Left renal cortex interstitium (tissue), 4 donors: ENCODE data around the gene B3GNT4. TPM values are rescaled to one million over a fixed set of nuclear protein-coding genes. Genes with fewer than 3 reads are reported as not detected.
A peak's percentile ranks its signal among the peaks of the same experiment; 100 is the strongest.
"Not testable (repeated sequence)": the region's sequence is repeated elsewhere in the genome, so short reads cannot be mapped to it uniquely, and the experiment has no call there.

ENCODE experiments used
- DNase-seq, 4 donors: peaks; one replicate each; pipeline ENCODE4 v3.0.0-alpha.2; 2013; ENCODE audit warnings: low read depth in 4 of 4, low spot score in 2 of 4, missing footprints in 1 of 4
- polyA plus RNA-seq, 4 donors: library from polyadenylated mRNA; unstranded; fragments of 120-200 nt; gene quantifications; one replicate each; pipeline ENCODE4 v1.2.1, GENCODE V29; 2013; ENCODE audit not compliant: insufficient read length in 4 of 4

Gene B3GNT4
- 1 to 10 TPM; 2.6 to 5.2 (median 3.7) TPM for polyA plus RNA-seq

- DNase-seq: no peak
These were observed at the start of gene B3GNT4 for GRCh38 chr12:122203301-122204166. Gene B3GNT4 (plus strand): TSS chr12:122203709. CDS start chr12:122204619, 910 bp downstream.

GRCh38 chr12:122155705-122156104 is 47.8 kb upstream of the B3GNT4 start:
- no peak for DNase-seq

GRCh38 chr12:122158700-122159285 is 44.7 kb upstream of the B3GNT4 start:
- no peak for DNase-seq

DNA sequence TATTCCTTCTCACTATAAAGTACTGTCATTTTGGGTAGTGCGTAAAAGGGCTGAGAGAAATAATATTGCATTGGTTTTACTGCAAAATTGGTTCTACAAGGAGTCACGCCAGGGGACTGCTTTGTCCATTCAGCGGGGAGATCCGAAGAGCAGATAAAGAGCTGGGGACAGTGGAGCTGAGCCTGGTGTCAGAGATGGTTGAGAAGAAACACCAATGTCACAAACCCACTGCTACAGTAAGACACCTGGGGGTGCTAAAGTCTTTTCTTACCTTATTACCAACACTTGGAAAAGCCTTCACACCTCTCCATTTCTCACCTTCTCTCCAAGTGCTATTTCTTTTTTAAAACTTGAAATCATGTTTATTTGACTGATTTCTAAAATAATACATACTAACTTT is 43.6 kb upstream of the B3GNT4 start:
- DNase-seq: no peak

GRCh38 chr12:122160761-122161160 is 42.7 kb upstream of the B3GNT4 start:
- DNase-seq: no peak

GRCh38 chr12:122161682-122162081 is 41.8 kb upstream of the B3GNT4 start:
- no peak for DNase-seq

- no peak for DNase-seq
These were observed 40.5 kb upstream of the B3GNT4 start for GRCh38 chr12:122162976-122163375.

- no peak for DNase-seq
These were observed 36.8 kb upstream of the B3GNT4 start for GRCh38 chr12:122166422-122167349.

DNA sequence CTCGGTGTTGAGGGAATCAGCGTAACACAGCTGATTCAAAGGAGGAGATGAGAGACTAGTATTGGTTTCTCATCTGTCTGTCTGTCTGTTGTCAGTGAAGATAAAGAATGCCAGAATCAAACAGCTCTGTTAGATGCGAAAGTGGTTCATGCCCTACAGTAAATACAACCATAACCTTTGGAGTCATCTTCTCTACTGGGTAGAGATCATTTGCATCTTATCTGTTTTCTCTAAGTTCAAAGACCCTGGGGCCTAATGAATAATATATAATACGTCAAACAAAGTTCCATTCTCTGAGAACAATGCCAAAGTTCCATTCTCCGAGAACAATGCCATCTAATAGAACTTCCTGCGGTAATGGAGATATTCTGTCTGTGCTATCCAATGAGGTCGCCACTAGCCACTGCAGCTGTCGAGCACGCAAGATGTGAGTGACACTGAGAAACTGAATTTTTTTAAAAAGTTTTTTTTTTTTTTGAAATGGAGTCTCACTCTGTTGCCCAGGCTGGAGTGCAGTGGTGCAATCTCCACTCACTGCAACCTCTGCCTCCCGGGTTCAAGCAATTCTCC is 36.1 kb upstream of the B3GNT4 start:
- no peak for DNase-seq

DNA sequence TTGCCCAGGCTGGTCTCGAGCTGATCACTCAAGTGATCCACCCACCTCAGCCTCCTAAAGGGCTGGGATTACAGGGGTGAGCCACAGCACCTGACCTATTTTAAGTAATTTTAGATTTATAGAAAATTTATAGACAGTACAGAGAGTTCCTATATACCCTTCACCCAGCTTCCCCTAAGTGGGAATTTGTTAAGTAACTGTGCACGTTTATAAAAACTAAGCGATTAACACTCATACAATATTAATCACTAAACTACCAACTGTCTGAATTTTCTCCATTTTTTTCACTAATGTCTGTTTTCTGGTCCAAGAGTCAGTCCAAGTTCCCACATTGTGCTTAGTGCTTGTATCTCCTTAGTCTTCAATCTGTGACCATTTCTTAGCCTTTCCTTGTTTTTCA is 35.0 kb upstream of the B3GNT4 start:
- no peak for DNase-seq

DNA sequence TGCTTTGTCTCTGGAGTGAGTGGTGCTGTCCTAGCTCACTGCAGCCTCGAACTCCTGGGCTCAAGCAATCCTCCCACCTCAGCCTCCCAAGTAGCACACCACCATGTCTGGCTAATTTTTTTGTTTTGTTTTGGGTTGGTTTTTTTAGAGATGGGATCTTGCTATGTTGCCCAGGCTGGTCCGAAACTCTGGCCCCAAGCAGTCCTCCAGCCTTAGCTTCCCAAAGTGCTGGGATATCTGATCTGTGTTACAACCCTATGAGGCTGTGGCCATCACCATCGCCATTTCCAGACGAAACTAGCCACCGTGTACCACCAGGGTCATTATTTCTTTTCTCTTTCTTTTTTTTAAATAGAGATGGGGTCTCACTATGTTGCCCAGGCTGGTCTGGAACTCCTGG is 32.1 kb upstream of the B3GNT4 start:
- no peak for DNase-seq

DNA sequence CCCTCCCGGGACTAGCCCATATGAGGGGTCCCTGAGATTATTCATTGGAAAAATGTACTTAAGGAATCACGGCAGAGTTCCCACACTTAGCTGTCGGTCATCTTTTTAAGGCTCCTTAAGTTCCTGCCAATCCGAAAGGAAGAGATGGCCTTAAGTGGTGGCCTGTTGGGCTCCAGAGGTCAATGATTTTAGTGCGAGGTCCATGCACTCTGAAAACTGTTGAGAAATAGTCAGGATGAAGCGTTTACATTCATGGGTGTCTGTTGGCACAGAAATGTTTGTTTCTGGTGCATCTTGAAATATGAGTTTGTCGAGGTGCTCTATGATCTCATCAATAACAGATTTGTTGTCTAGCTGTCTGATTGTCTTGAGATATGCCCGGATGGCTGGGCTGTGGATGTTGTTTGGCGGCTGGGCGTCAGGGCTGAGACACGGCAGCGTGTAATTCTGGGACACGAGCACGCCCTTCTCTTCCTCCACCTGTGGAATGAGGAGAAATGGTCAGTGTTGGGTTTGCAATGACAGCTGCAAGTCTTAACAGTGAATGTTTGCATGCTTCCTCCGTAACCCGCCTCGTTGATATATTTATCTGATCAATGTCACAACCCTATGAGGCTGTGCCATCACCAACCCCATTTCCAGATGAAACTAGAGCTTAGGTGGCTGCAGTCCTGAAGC is 31.1 kb upstream of the B3GNT4 start:
- DNase-seq: no peak

DNA sequence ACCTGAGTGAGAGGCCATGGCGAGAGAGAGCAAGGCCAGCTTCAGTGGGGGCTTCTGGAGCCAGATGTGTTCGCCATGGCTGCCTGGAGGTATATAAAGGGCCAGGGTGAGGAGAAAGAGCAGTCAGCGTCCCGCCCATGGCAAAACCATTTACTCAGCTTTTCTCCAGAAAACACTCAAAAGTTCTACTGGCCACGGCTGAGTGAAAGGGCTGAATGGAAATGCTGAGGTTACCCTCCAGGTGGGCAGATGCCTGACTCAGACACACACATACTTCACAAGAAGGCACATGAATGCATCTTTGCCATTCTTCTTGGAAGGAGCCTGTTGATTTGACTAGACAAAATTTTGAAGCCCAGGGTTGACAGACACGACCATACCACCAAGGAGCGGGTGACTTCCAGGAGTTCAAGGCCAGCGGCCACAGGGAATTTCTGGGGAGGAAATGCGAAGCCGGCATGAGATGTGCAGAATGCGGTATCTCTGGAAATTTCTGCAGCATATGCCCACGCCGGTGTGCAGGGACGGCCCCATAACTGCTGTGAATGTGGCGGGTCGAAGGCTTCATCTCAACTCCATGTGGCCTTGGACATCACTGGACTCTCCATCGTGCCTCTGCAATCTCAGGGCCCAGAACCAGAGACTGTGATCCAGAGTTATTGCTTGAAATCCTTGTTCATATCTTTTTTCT is 29.2 kb upstream of the B3GNT4 start, which contains the start of gene IL31:
IL31 (minus strand) TSS at position 67 of the 691 bp plus-strand sequence; CDS start at position 18, 49 bp downstream.
- DNase-seq: no peak

DNA sequence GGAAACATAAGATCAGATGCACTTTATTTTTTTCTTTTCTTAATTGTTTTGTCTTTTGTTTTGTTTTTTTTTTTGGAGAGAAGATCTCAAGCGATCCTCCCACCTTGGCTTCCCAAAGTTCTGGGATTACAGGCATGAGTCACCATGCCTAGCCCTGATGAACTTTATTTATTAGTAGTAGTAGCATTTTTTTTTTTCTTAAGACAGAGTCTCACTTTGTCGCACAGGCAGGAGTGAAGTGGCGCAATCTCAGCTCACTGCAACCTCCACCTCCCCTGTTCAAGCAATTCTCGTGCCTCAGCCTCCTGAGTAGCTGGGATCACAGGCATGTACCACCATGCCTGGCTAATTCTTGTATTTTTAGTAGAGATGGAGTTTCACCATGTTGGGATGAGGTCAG is 27.0 kb upstream of the B3GNT4 start:
- DNase-seq: not testable (repeated sequence)

GRCh38 chr12:122182887-122183587 is 20.5 kb upstream of the B3GNT4 start, which contains the start of gene LRRC43:
Gene LRRC43 (plus strand): TSS chr12:122183123. CDS start chr12:122183145, 22 bp downstream.
- DNase-seq: peak in 2 of 4 donors; percentile 44 to 51

DNA sequence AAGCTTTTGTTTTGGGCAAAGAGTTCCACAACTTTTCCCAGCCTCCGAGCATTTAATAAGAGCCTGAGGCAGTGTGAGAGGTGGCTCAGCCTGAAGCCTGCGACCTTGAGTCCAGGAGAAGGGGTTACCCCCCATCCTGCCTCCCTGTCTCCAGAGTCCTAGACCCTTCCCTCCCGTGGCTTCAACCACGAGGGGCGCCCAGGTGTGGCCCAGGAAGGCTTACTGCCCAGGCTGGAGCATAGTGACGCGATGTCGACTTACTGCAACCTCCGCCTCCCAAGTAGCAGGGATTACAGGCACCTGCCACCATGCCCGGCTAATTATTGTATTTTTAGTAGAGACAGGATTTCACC is 19.9 kb upstream of the B3GNT4 start:
- DNase-seq: no peak

DNA sequence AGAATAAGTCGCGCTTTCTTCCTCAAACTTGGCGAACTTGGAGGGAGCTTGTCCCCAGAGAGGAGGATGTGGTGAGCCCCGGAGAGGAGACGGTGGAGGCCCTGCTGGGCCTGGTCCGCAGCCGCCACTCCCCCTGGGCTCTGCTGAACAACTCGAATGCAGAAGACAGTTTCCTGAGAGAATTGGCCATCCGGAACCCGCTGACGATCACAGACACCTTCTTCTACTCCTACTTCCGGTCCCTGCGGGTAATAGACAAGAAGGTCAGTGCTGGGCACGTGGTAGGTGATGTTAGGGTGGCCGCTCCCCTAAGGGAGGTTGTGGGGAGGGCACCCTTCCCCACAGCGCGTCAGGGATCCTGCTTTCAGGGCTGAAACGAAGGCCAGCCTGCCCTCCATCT is 19.0 kb upstream of the B3GNT4 start:
- no peak for DNase-seq

GRCh38 chr12:122185079-122185478 is 18.4 kb upstream of the B3GNT4 start:
- DNase-seq: no peak
